Keratinocyte (primary cell): ENCODE results near the gene CXCL5.

Experiments
- CTCF ChIP-seq, 3 experiments: IDR thresholded peaks in 1 of 3; conservative IDR thresholded peaks in 1 of 3; optimal IDR thresholded peaks in 1 of 3; 2 replicates in 2 of 3; 3 replicates in 1 of 3; pipeline versions ENCODE3 to v1.5.1; 2011; ENCODE audit warnings: low read length in 3 of 3, mild to moderate bottlenecking in 3 of 3, moderate library complexity in 2 of 3, control low read depth in 1 of 3, inconsistent platforms in 1 of 3; ENCODE audit not compliant: insufficient read depth in 2 of 3; ENCODE audit errors: extremely low read depth in 1 of 3
- EZH2 ChIP-seq: IDR thresholded peaks from one replicate; pipeline ENCODE4 v1.6.1; 2012; ENCODE audit warnings: inconsistent platforms, mild to moderate bottlenecking, low read length, moderate library complexity

- TF ChIP-seq CTCF (optimal IDR thresholded peaks at IDR 0.05 in 1 of 3, IDR thresholded peaks at IDR 0.05 in 1 of 3, conservative IDR thresholded peaks at IDR 0.05 in 1 of 3; ENCODE audit: extremely low read depth in 1 of 3, insufficient read depth in 2 of 3, low read length in 3 of 3) (no peak), EZH2 (no peak)
Measured at GRCh38 chr4:74009307-74009706, 10.8 kb upstream of the CXCL5 start.
